GM19043 (cell line): Measurements from ENCODE around the gene DENND2C.

Source experiments
- ATAC-seq: cut with Tn5 transposase; IDR thresholded peaks from one replicate; pipeline ENCODE4 v1.9.1; 2021; ENCODE audit warnings: low read depth; ENCODE audit not compliant: unreplicated experiment

The DENND2C gene

GRCh38 chr1:114688526-114688925, 18.7 kb upstream of the DENND2C start:
- no peak for ATAC-seq

GRCh38 chr1:114685851-114686250, 16.0 kb upstream of the DENND2C start:
- no peak for ATAC-seq

- ATAC-seq: no peak
Observed at GRCh38 chr1:114677691-114678090, 7.8 kb upstream of the DENND2C start.

GRCh38 chr1:114676115-114676514, 6.3 kb upstream of the DENND2C start:
- ATAC-seq: no peak

- ATAC-seq: no peak
Observed at GRCh38 chr1:114671939-114672275, 2.1 kb upstream of the DENND2C start.

- no peak for ATAC-seq
Observed at GRCh38 chr1:114671011-114671938, 1.4 kb upstream of the DENND2C start.

- ATAC-seq: peak; percentile 99
Observed at GRCh38 chr1:114670083-114671010, 498 bp upstream of the DENND2C start.

GRCh38 chr1:114668784-114669561, 876 bp downstream of the DENND2C start:
- ATAC-seq: no peak

- no peak for ATAC-seq
Observed at GRCh38 chr1:114668373-114668772, 1.5 kb downstream of the DENND2C start.

- ATAC-seq: no peak
Observed at GRCh38 chr1:114666954-114667353, 2.9 kb downstream of the DENND2C start.

GRCh38 chr1:114660238-114660637, 9.6 kb downstream of the DENND2C start:
- ATAC-seq: no peak

- no peak for ATAC-seq
Observed at GRCh38 chr1:114651893-114652292, 18.0 kb downstream of the DENND2C start.

GRCh38 chr1:114648503-114648902, 21.3 kb downstream of the DENND2C start:
- ATAC-seq: no peak

- ATAC-seq: no peak
Observed at GRCh38 chr1:114641377-114641776, 28.5 kb downstream of the DENND2C start.

- ATAC-seq: no peak
Observed at GRCh38 chr1:114638910-114639309, 30.9 kb downstream of the DENND2C start.

- no peak for ATAC-seq
Observed at GRCh38 chr1:114632427-114632826, 37.4 kb downstream of the DENND2C start.

- no peak for ATAC-seq
Observed at GRCh38 chr1:114627107-114627506, 42.7 kb downstream of the DENND2C start.

GRCh38 chr1:114623364-114623763, 46.5 kb downstream of the DENND2C start:
- no peak for ATAC-seq

- ATAC-seq: no peak
Observed at GRCh38 chr1:114620419-114620818, 49.4 kb downstream of the DENND2C start.

- no peak for ATAC-seq
Observed at GRCh38 chr1:114618606-114619005, 51.2 kb downstream of the DENND2C start.
